Measurements from ENCODE around the gene FKBP5. TPM values are rescaled to one million over a fixed set of nuclear protein-coding genes. Genes with fewer than 3 reads are reported as not detected.
"Not testable (repeated sequence)": the region's sequence is repeated elsewhere in the genome, so short reads cannot be mapped to it uniquely, and the experiment has no call there.

FKBP5 gene
- polyA plus RNA-seq, 1 donor from 2014 or later: 1.2 TPM

DNA sequence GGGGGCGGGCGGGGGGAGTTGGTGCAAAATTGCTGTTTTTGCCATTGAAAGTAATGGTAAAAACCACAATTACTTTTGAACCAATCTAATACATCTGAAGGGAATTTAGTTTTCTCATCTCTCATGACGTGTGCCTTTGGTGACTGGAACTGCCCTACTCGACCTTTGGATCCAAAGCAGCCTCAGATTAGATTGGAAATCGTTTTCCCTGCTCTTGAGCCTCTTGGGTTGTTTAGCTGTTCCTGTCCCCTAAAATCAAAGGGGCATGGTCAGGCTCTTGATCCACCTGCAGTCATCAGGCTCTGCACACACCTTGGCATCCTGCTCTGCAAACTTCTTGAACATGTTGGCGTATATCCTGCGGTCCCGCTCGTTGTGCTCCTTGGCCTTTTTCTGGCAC lies 112.0 kb downstream of the FKBP5 start:
- Histone ChIP-seq H3K4me3 (ENCODE audit: low read length) (no peak overlapping the region), H3K36me3 (ENCODE audit: insufficient read depth, low read length) (no peaks in the 10 kb centered on the region)

DNA sequence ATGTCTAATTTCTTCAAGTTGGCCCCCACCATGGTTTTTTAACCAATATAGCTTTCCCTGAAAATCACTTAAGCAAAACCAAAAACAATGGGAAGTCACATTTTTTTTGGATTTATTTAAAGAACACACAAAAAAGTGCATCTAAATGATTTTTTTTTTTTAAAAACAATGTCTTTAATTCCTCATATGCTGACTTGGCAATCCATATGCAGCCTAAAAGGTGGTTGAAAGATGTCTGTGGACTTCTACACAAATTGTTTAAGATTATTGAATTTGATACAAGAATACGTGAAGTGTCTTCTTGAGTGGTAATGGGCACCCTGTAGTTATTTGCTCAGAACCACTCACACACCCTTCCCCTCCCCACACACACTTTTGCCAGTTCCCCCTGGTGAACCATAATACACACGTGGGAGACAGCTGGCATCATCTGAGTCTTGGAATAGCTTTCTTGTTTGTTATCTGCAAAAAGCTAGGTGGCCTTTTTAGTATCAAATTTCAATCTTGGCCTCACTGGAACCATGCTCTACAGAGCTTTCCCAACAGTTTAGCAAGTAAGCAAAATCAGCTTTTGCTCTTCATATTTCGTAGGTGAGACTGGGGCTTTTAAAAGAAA lies 115.1 kb downstream of the FKBP5 start:
- no peaks in the 10 kb centered on the region for H3K27me3 ChIP-seq (ENCODE audit: insufficient read depth, low read depth, low read length)
- H3K9me3 ChIP-seq (ENCODE audit: low read length): no peaks in the 10 kb centered on the region
- H3F3A ChIP-seq (ENCODE audit: insufficient read depth, low read length, poor library complexity, severe bottlenecking): no peaks in the 10 kb centered on the region
- H3K36me3 ChIP-seq (ENCODE audit: insufficient read depth, low read length): no peaks in the 10 kb centered on the region
- H3K9me2 ChIP-seq (ENCODE audit: insufficient read depth, low read length): no peaks in the 10 kb centered on the region
- no peak for TF ChIP-seq SMC3 (conservative IDR thresholded peaks at IDR 0.05; ENCODE audit: poor library complexity)
- TF ChIP-seq POLR2AphosphoS5 (IDR thresholded peaks at IDR 0.05): no peak
- no peak for TF ChIP-seq EP300 (conservative IDR thresholded peaks at IDR 0.05; ENCODE audit: poor library complexity, severe bottlenecking)
- TF ChIP-seq, protein P1, sequence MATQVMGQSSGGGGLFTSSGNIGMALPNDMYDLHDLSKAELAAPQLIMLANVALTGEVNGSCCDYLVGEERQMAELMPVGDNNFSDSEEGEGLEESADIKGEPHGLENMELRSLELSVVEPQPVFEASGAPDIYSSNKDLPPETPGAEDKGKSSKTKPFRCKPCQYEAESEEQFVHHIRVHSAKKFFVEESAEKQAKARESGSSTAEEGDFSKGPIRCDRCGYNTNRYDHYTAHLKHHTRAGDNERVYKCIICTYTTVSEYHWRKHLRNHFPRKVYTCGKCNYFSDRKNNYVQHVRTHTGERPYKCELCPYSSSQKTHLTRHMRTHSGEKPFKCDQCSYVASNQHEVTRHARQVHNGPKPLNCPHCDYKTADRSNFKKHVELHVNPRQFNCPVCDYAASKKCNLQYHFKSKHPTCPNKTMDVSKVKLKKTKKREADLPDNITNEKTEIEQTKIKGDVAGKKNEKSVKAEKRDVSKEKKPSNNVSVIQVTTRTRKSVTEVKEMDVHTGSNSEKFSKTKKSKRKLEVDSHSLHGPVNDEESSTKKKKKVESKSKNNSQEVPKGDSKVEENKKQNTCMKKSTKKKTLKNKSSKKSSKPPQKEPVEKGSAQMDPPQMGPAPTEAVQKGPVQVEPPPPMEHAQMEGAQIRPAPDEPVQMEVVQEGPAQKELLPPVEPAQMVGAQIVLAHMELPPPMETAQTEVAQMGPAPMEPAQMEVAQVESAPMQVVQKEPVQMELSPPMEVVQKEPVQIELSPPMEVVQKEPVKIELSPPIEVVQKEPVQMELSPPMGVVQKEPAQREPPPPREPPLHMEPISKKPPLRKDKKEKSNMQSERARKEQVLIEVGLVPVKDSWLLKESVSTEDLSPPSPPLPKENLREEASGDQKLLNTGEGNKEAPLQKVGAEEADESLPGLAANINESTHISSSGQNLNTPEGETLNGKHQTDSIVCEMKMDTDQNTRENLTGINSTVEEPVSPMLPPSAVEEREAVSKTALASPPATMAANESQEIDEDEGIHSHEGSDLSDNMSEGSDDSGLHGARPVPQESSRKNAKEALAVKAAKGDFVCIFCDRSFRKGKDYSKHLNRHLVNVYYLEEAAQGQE (IDR thresholded peaks at IDR 0.05; ENCODE audit: borderline replicate concordance): no peak
- TF ChIP-seq, protein P2, sequence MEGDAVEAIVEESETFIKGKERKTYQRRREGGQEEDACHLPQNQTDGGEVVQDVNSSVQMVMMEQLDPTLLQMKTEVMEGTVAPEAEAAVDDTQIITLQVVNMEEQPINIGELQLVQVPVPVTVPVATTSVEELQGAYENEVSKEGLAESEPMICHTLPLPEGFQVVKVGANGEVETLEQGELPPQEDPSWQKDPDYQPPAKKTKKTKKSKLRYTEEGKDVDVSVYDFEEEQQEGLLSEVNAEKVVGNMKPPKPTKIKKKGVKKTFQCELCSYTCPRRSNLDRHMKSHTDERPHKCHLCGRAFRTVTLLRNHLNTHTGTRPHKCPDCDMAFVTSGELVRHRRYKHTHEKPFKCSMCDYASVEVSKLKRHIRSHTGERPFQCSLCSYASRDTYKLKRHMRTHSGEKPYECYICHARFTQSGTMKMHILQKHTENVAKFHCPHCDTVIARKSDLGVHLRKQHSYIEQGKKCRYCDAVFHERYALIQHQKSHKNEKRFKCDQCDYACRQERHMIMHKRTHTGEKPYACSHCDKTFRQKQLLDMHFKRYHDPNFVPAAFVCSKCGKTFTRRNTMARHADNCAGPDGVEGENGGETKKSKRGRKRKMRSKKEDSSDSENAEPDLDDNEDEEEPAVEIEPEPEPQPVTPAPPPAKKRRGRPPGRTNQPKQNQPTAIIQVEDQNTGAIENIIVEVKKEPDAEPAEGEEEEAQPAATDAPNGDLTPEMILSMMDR (IDR thresholded peaks at IDR 0.05; ENCODE audit: poor library complexity, severe bottlenecking): no peak
- TF ChIP-seq TAF1 (IDR thresholded peaks at IDR 0.05; ENCODE audit: low read depth): no peak
- no peak for TF ChIP-seq EZH2 (IDR thresholded peaks at IDR 0.05; ENCODE audit: borderline replicate concordance, insufficient read depth, low read length, poor library complexity, severe bottlenecking)
- TF ChIP-seq RAD21 (conservative IDR thresholded peaks at IDR 0.05): no peak
- no peak for TF ChIP-seq MXI1 (conservative IDR thresholded peaks at IDR 0.05; ENCODE audit: poor library complexity, severe bottlenecking)
- H3K4me3 ChIP-seq (ENCODE audit: low read length): no peak overlapping the region
- no peaks in the 10 kb centered on the region for H3K79me2 ChIP-seq (replicated peaks; ENCODE audit: insufficient read depth, low read length)
- no peaks in the 10 kb centered on the region for H4K20me1 ChIP-seq (ENCODE audit: insufficient read depth)
- no peak overlapping the region for H3K27ac ChIP-seq (ENCODE audit: low read length)
- no peak overlapping the region for H3K4me2 ChIP-seq (ENCODE audit: low read length)
- no peak overlapping the region for H3K9ac ChIP-seq (ENCODE audit: low read length)
- no peak overlapping the region for H2AFZ ChIP-seq (ENCODE audit: low read depth, low read length)

More for the DNA sequence above, 112.0 kb downstream of the FKBP5 start:
- TF ChIP-seq EP300 (conservative IDR thresholded peaks at IDR 0.05; ENCODE audit: poor library complexity, severe bottlenecking) (no peak), MXI1 (conservative IDR thresholded peaks at IDR 0.05; ENCODE audit: poor library complexity, severe bottlenecking) (no peak), EZH2 (IDR thresholded peaks at IDR 0.05; ENCODE audit: borderline replicate concordance, insufficient read depth, low read length, poor library complexity, severe bottlenecking) (no peak)
- no peaks in the 10 kb centered on the region for H3K9me2 ChIP-seq (ENCODE audit: insufficient read depth, low read length)
- no peak overlapping the region for H3K27ac ChIP-seq (ENCODE audit: low read length)
- no peaks in the 10 kb centered on the region for H4K20me1 ChIP-seq (ENCODE audit: insufficient read depth)
- no peak overlapping the region for H3K4me2 ChIP-seq (ENCODE audit: low read length)
- H3K79me2 ChIP-seq (replicated peaks; ENCODE audit: insufficient read depth, low read length): no peaks in the 10 kb centered on the region
- H2AFZ ChIP-seq (ENCODE audit: low read depth, low read length): no peak overlapping the region
- no peaks in the 10 kb centered on the region for H3K9me3 ChIP-seq (ENCODE audit: low read length)
- H3F3A ChIP-seq (ENCODE audit: insufficient read depth, low read length, poor library complexity, severe bottlenecking): no peaks in the 10 kb centered on the region
- no peaks in the 10 kb centered on the region for H3K27me3 ChIP-seq (ENCODE audit: insufficient read depth, low read depth, low read length)
- H3K9ac ChIP-seq (ENCODE audit: low read length): no peak overlapping the region

DNA sequence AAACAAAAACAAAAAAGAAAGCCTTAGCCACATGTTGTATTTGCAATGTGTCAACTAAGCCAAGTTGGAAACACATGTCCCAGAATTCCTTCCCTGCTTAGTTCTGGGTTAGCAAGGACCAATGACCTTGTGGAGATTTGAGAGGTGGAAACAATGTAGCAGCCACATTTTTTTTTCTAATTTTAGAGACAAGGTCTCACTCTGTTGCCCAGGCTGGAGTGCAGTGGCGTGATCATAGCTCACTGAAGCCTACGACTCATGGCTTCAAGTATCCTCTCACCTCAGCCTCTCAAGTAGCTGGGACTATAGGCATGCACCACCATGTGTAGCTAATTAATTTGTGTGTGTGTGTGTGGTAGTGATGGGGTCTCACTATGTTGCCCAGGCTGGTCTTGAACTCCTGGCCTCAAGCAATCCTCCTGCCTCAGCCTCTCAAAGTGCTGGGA lies 117.8 kb downstream of the FKBP5 start:
- not testable (repeated sequence) for H3F3A ChIP-seq (ENCODE audit: insufficient read depth, low read length, poor library complexity, severe bottlenecking); H3K4me3 ChIP-seq (ENCODE audit: low read length); H3K9ac ChIP-seq (ENCODE audit: low read length); H3K27me3 ChIP-seq (ENCODE audit: insufficient read depth, low read depth, low read length); H3K9me2 ChIP-seq (ENCODE audit: insufficient read depth, low read length); H3K36me3 ChIP-seq (ENCODE audit: insufficient read depth, low read length); H3K4me2 ChIP-seq (ENCODE audit: low read length); H2AFZ ChIP-seq (ENCODE audit: low read depth, low read length); H3K9me3 ChIP-seq (ENCODE audit: low read length); H4K20me1 ChIP-seq (ENCODE audit: insufficient read depth); H3K79me2 ChIP-seq (replicated peaks; ENCODE audit: insufficient read depth, low read length); H3K27ac ChIP-seq (ENCODE audit: low read length)

Data from neural cell (in vitro differentiated cells).